Tibial nerve (tissue), 4 donors: ENCODE measurements around the gene ARL5B. TPM values are rescaled to one million over a fixed set of nuclear protein-coding genes. Genes with fewer than 3 reads are reported as not detected.

Source experiments
- DNase-seq, 2 donors: peaks; one replicate each; pipeline ENCODE4 v3.0.0-alpha.2; 2019; ENCODE audit warnings: low spot score in 2 of 2
- H3K27ac ChIP-seq, 4 donors: fragments of 200-600 bp; sonication (generic) in 3 of 4; one replicate each; pipeline ENCODE4 v1.5.1; 2017 to 2019; ENCODE audit warnings: mild to moderate bottlenecking in 1 of 4
- H3K27me3 ChIP-seq, 2 donors: fragments of 200-600 bp; sonication (generic) in 1 of 2; one replicate each; pipeline versions ENCODE4 v1.5.1 to v1.6.0; 2017 to 2019
- H3K36me3 ChIP-seq, 3 donors: fragments of 200-600 bp; sonication (generic); one replicate each; pipeline ENCODE4 v1.5.1; 2018 to 2019
- H3K4me1 ChIP-seq, 4 donors: fragments of 200-600 bp; sonication (generic) in 3 of 4; one replicate each; pipeline ENCODE4 v1.5.1; 2017 to 2019
- H3K4me3 ChIP-seq, 4 donors: fragments of 200-600 bp; sonication (generic) in 3 of 4; one replicate each; pipeline ENCODE4 v1.5.1; 2017 to 2019; ENCODE audit warnings: mild to moderate bottlenecking in 1 of 4, moderate library complexity in 1 of 4
- H3K9me3 ChIP-seq, 4 donors: fragments of 200-600 bp; sonication (generic) in 3 of 4; one replicate each; pipeline ENCODE4 v1.5.1; 2017 to 2019
- CTCF ChIP-seq, 5 experiments: fragments of 200-600 bp in 3 of 5; fragments of 450-650 bp in 2 of 5; sonication (generic) in 3 of 5; IDR thresholded peaks; one replicate each; pipeline ENCODE4 v1.5.1; 2016 to 2019; ENCODE audit warnings: antibody characterized with exemption in 5 of 5, mild to moderate bottlenecking in 3 of 5, moderate library complexity in 2 of 5
- EP300 ChIP-seq, 2 donors: sonication (generic); formaldehyde crosslinking; IDR thresholded peaks; one replicate each; pipeline ENCODE4 v1.6.1; 2017; ENCODE audit warnings: antibody characterized with exemption in 2 of 2, mild to moderate bottlenecking in 1 of 2
- POLR2A ChIP-seq, 2 donors: fragments of 450-650 bp; IDR thresholded peaks; one replicate each; pipeline ENCODE4 v1.6.1; 2017; ENCODE audit warnings: antibody characterized with exemption in 2 of 2, mild to moderate bottlenecking in 2 of 2, moderate library complexity in 2 of 2
- WGBS, 2 donors: methylation state at CpG; one replicate each; pipeline ENCODE4 v1.1.5; 2018; 5-methylcytosine and 5-hydroxymethylcytosine counted together
- total RNA-seq, 4 donors: library from RNA; depleted of rRNA; stranded (reverse); fragments of >200 nt; gene quantifications; one replicate each; pipeline ENCODE4 v1.1.0, GENCODE V29; 2016

ARL5B gene
- total RNA-seq, 4 donors from 2014 or later = 9.4 to 11.1 (median 9.6) TPM

- H3K27me3 ChIP-seq = no peaks in the 10 kb centered on the region
- no peak for DNase-seq
- H3K27ac ChIP-seq = no peak overlapping the region
- TF ChIP-seq CTCF (IDR thresholded peaks at IDR 0.05) = peak in 2 of 5 experiments; percentile 8 to 19
- no peak for TF ChIP-seq POLR2A (IDR thresholded peaks at IDR 0.05)
- no peak for TF ChIP-seq EP300 (IDR thresholded peaks at IDR 0.05)
- H3K4me3 ChIP-seq = no peak overlapping the region
- no peaks in the 10 kb centered on the region for H3K4me1 ChIP-seq
- H3K36me3 ChIP-seq = no peaks in the 10 kb centered on the region
- WGBS, 2 donors = 15 to 17% methylated on average over 3 of the region's 3 CpGs
- H3K9me3 ChIP-seq = no peaks in the 10 kb centered on the region
Measured at GRCh38 chr10:18689498-18689897, 30.3 kb downstream of the ARL5B start.

- Histone ChIP-seq H3K4me1 (no peaks in the 10 kb centered on the region), H3K36me3 (no peaks in the 10 kb centered on the region), H3K9me3 (no peaks in the 10 kb centered on the region), H3K27me3 (no peaks in the 10 kb centered on the region), H3K4me3 (no peak overlapping the region), H3K27ac (no peak overlapping the region)
- no peak for DNase-seq
- TF ChIP-seq EP300 (IDR thresholded peaks at IDR 0.05) (no peak), POLR2A (IDR thresholded peaks at IDR 0.05) (no peak), CTCF (IDR thresholded peaks at IDR 0.05) (no peak)
- WGBS, 2 donors = 83 to 84% methylated on average over 6 of the region's 6 CpGs
Measured at GRCh38 chr10:18690541-18690940, 31.3 kb downstream of the ARL5B start.

- no peaks in the 10 kb centered on the region for H3K9me3 ChIP-seq
- DNase-seq = no peak
- WGBS, 2 donors = 50 to 52% methylated on average over 6 of the region's 6 CpGs
- no peak for TF ChIP-seq EP300 (IDR thresholded peaks at IDR 0.05)
- no peak for TF ChIP-seq POLR2A (IDR thresholded peaks at IDR 0.05)
- no peak for TF ChIP-seq CTCF (IDR thresholded peaks at IDR 0.05)
- no peaks in the 10 kb centered on the region for H3K27me3 ChIP-seq
- no peaks in the 10 kb centered on the region for H3K36me3 ChIP-seq
- no peak overlapping the region for H3K4me3 ChIP-seq
- H3K27ac ChIP-seq = no peak overlapping the region
- H3K4me1 ChIP-seq = no peaks in the 10 kb centered on the region
Measured at GRCh38 chr10:18699849-18700840, 40.9 kb downstream of the ARL5B start.

- no peaks in the 10 kb centered on the region for H3K9me3 ChIP-seq
- no peak for TF ChIP-seq POLR2A (IDR thresholded peaks at IDR 0.05)
- no peak for TF ChIP-seq CTCF (IDR thresholded peaks at IDR 0.05)
- TF ChIP-seq EP300 (IDR thresholded peaks at IDR 0.05) = no peak
- no peaks in the 10 kb centered on the region for H3K36me3 ChIP-seq
- DNase-seq = no peak
- 76 to 82% methylated on average over 5 of the region's 5 CpGs for whole genome bisulfite sequencing, 2 donors
- no peak overlapping the region for H3K4me3 ChIP-seq
- no peaks in the 10 kb centered on the region for H3K4me1 ChIP-seq
- H3K27ac ChIP-seq = no peak overlapping the region
- no peaks in the 10 kb centered on the region for H3K27me3 ChIP-seq
Measured at GRCh38 chr10:18703521-18703920, 44.3 kb downstream of the ARL5B start.

- 88 to 91% methylated on average over 31 of the region's 31 CpGs for WGBS, 2 donors
- Histone ChIP-seq H3K27ac (no peak overlapping the region), H3K9me3 (no peaks in the 10 kb centered on the region)
Measured at GRCh38 chr10:18710201-18710653, 51.0 kb downstream of the ARL5B start.

More at GRCh38 chr10:18710201-18710653, 51.0 kb downstream of the ARL5B start:
- no peak for TF ChIP-seq CTCF (IDR thresholded peaks at IDR 0.05)
- TF ChIP-seq EP300 (IDR thresholded peaks at IDR 0.05) = no peak
- TF ChIP-seq POLR2A (IDR thresholded peaks at IDR 0.05) = no peak
- Histone ChIP-seq H3K36me3 (no peaks in the 10 kb centered on the region), H3K27me3 (no peaks in the 10 kb centered on the region), H3K4me3 (no peak overlapping the region), H3K4me1 (no peaks in the 10 kb centered on the region)
- no peak for DNase-seq
